A673 (cell line): Measurements from ENCODE around the gene SNCB.

Source experiments
- CTCF ChIP-seq: fragments of 300-800, 200-600 bp; sonication (generic); conservative IDR thresholded peaks from 2 replicates; pipeline ENCODE4 v1.5.1; 2017; ENCODE audit warnings: low read depth, mild to moderate bottlenecking, antibody characterized with exemption, low read length, moderate library complexity, mixed read lengths
- EZH2 ChIP-seq: fragments of 200-600 bp; sonication (generic); IDR thresholded peaks from 2 replicates; pipeline ENCODE4 v1.6.1; 2017; ENCODE audit warnings: borderline replicate concordance, low read depth, mild to moderate bottlenecking, mixed read lengths, antibody characterized with exemption, low read length; ENCODE audit not compliant: poor library complexity, severe bottlenecking

GRCh38 chr5:176636426-176636825 is 6.1 kb upstream of the SNCB start:
- TF ChIP-seq CTCF = no peak
- TF ChIP-seq EZH2 = no peak
